ENCODE data around the gene FABP3.

- no peak for TF ChIP-seq CTCF (IDR thresholded peaks at IDR 0.05)
- no peak for TF ChIP-seq POLR2A (IDR thresholded peaks at IDR 0.05)
Observed at GRCh38 chr1:31418626-31419323, 45.9 kb upstream of the FABP3 start.
